HUES48 (cell line): ENCODE results near the gene METTL25B.
A peak's percentile ranks its signal among the peaks of the same experiment; 100 is the strongest.

Experiments
- H3K27ac ChIP-seq: one replicate; pipeline ENCODE4 v1.7.0; 2013; ENCODE audit warnings: low read depth, low read length, inconsistent platforms
- H3K27me3 ChIP-seq: 2 replicates; pipeline ENCODE4 v1.6.1; 2013; ENCODE audit warnings: mild to moderate bottlenecking, low read length; ENCODE audit not compliant: control insufficient read depth, insufficient read depth
- H3K36me3 ChIP-seq: 2 replicates; pipeline ENCODE4 v1.6.1; 2013; ENCODE audit warnings: low read length; ENCODE audit not compliant: control insufficient read depth, insufficient read depth
- H3K4me1 ChIP-seq: 2 replicates; pipeline ENCODE4 v1.6.1; 2013; ENCODE audit warnings: mild to moderate bottlenecking, low read length; ENCODE audit not compliant: control insufficient read depth, insufficient read depth
- H3K4me3 ChIP-seq: 2 replicates; pipeline ENCODE4 v1.5.1; 2013; ENCODE audit warnings: mild to moderate bottlenecking, low read depth, low read length
- H3K9ac ChIP-seq: 2 replicates; pipeline ENCODE4 v1.6.1; 2013; ENCODE audit warnings: mild to moderate bottlenecking, low read depth, low read length, moderate library complexity
- H3K9me3 ChIP-seq: 2 replicates; pipeline ENCODE4 v1.6.1; 2013; ENCODE audit warnings: low read length; ENCODE audit not compliant: control insufficient read depth, insufficient read depth

The METTL25B gene

DNA sequence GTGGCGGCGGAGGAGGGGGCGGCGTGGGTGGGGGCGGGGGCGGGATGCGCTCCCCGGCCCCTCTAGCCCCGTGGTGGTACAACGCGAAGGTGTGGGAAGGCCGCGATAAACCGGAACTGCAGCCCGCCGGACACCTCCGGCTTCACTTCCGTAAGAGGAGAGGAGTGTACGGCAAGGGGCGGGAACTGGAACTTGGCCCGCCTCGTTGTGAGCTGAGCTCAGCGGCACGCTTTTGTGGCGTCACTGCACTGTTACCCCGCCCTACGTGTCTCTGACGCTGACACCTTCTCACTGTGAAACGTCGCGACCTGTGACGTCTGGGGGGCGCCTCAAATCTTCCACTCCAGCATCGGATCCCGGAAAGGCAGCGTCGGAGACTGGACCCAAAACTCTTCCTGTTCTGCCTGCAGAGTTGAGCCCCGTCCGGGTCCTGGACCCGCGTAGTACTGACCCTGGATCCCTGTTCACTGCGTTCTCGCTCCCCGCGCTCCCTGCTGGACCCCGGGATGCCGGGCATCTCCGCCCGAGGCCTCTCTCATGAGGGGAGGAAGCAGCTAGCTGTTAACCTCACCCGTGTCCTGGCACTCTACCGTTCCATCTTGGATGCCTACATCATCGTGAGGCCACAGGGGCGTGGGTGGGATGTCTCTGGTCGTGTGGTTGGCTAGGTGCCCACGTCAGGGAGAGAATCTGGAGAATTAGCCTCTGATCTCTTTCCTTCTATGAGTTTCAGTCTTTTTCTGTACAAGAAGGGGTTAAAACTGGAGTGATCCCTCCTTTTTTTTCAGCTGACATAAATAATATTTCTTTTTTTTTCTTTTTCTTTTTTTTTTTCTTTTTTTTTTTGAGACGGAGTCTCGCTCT lies 562 bp downstream of the METTL25B start, which contains the start of gene ISG20L2:
Gene ISG20L2 (minus strand): TSS at position 168 of the 864 bp plus-strand sequence. CDS start 1,114 bp downstream, outside the sequence.
- Histone ChIP-seq H3K4me3 (peak within 1 kb of the TSS; percentile 92), H3K9ac (peak within 1 kb of the TSS; percentile 80), H3K36me3 (peaks cover 31% of the 10 kb centered on the region), H3K27me3 (no peaks in the 10 kb centered on the region), H3K9me3 (no peaks in the 10 kb centered on the region), H3K4me1 (peaks cover 24% of the 10 kb centered on the region), H3K27ac (peak within 1 kb of the TSS; percentile 79)

DNA sequence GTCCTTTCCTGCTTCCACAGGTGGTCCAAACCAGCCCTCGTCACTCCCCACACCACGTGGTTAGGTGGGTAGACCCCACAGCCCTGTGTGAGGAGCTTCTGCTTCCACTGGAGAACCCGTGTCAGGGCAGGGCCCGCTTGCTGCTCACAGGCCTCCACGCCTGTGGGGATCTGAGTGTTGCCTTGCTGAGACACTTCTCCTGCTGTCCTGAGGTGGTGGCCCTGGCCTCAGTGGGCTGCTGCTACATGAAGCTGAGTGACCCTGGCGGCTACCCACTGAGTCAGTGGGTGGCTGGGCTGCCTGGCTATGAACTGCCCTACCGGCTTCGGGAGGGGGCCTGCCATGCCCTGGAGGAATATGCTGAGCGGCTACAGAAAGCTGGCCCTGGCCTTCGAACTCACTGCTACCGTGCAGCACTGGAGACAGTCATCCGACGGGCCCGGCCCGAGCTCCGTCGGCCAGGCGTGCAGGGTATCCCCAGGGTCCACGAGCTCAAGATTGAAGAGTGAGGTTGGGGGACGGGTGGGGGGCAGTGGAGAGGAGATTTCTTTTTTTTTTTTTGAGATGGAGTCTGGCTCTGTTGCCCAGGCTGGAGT lies 5.8 kb downstream of the METTL25B start:
- no peaks in the 10 kb centered on the region for H3K4me1 ChIP-seq
- H3K9me3 ChIP-seq: no peaks in the 10 kb centered on the region
- no peak overlapping the region for H3K4me3 ChIP-seq
- no peak overlapping the region for H3K9ac ChIP-seq
- no peak overlapping the region for H3K27ac ChIP-seq
- no peaks in the 10 kb centered on the region for H3K27me3 ChIP-seq
- peaks cover 34% of the 10 kb centered on the region for H3K36me3 ChIP-seq

GRCh38 chr1:156738407-156738806 lies 10.1 kb downstream of the METTL25B start:
- Histone ChIP-seq H3K27me3 (no peaks in the 10 kb centered on the region), H3K4me3 (no peak overlapping the region), H3K4me1 (peaks cover 9% of the 10 kb centered on the region; the same call in 1 of the 2 replicates), H3K27ac (no peak overlapping the region), H3K9ac (no peak overlapping the region), H3K36me3 (peaks cover 39% of the 10 kb centered on the region), H3K9me3 (no peaks in the 10 kb centered on the region)

- Histone ChIP-seq H3K9me3 (no peaks in the 10 kb centered on the region), H3K4me1 (peaks cover 9% of the 10 kb centered on the region; the same call in 1 of the 2 replicates), H3K36me3 (peaks cover 39% of the 10 kb centered on the region), H3K9ac (no peak overlapping the region), H3K4me3 (no peak overlapping the region), H3K27me3 (no peaks in the 10 kb centered on the region), H3K27ac (no peak overlapping the region)
Measured at GRCh38 chr1:156738916-156739315, 10.6 kb downstream of the METTL25B start.

DNA sequence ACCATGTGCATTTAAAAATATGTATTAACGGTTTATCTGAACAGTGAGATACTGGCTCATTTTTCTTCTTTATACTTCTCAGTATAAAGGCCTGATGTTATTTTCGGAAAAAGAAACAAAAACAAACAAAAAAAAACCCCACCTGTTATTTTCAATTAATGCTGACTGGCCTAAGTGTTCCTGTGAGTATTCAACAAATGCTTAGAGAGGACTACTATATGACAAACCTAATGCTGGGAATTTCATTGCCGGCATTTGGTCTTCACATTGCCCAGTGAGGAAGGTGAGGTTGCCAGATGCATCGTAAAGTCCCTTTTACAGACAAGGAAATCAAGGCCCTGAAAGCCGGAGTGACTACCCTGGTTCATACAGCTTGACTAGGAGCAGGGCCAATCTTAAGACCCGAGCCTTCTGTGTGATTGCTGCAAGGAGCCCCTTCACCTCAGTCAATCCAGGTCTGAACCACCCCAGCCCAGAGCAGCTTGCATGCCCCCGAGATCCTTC lies 12.0 kb downstream of the METTL25B start:
- Histone ChIP-seq H3K9ac (peak overlapping the region; percentile 82), H3K36me3 (peaks cover 45% of the 10 kb centered on the region), H3K27ac (peak overlapping the region; percentile 87)

DNA sequence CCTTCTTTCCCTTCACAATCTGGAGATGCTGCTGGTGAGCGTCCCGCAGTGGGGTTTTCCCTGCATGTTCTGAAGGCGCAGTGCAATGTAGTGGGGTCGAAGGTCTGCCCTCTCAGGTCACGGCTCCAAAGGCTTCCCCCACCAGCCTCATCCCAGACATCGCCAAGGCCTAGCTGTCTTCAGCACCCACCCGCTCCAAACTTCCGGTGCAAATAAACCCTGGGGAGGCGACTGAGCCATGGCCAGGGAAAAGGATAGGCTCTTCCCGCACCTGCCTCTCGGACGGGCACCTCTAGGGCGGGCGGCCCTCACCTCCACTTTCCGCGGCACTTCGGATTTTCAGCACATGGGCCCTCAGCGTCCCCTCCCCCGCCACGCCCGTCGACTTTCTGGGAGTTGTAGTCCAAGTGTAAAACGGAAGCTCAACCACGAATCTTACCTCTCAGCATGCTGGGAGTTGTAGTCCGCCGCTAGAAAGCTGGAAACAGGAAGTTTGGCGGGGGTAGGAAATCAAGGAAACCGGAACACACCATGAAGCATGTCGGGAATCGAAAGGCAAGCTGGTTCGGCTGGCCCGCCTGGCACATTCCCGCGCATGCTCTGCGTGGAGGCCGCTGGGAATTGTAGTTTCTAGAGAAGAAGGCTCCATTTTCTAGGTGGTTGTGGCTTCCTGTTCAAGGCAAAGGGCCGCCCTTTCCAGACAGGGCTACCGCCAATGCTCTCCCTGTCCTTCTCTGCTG lies 12.6 kb downstream of the METTL25B start, which contains the start of gene MRPL24:
Gene MRPL24 (minus strand): TSS at position 348 of the 740 bp plus-strand sequence. CDS start 2,384 bp downstream, outside the sequence.
- Histone ChIP-seq H3K4me3 (peak within 1 kb of the TSS; percentile 73), H3K4me1 (peaks cover 15% of the 10 kb centered on the region), H3K9me3 (no peaks in the 10 kb centered on the region), H3K9ac (peak within 1 kb of the TSS; percentile 82), H3K27ac (peak within 1 kb of the TSS; percentile 88), H3K27me3 (no peaks in the 10 kb centered on the region), H3K36me3 (peaks cover 50% of the 10 kb centered on the region)

More for the DNA sequence above, 12.0 kb downstream of the METTL25B start:
- Histone ChIP-seq H3K4me1 (peaks cover 9% of the 10 kb centered on the region), H3K4me3 (peak overlapping the region; percentile 73), H3K9me3 (no peaks in the 10 kb centered on the region), H3K27me3 (no peaks in the 10 kb centered on the region)

DNA sequence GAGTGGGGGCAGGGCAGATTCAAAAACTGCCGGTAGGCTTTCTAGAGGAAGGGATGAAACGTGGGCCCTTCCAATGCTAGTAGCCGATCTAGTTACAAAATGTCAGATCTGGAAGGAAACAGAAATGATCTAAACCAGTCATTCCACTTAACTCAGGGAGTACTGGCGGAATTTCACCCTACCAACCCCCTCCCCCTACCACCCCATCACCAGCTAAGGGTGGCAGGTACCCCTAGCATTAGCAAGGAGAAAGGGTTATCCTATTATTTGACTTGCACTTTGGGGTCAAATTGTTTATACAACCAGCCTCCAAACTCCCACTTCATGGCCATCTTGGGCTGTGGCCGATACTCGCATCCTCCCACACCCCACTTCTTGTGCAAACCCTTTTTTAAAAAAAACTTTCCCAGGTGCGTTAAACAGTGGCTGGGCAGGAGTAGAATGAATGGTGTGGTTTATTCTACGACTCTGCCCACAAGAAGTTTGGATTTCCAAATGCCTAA lies 13.3 kb downstream of the METTL25B start:
- Histone ChIP-seq H3K4me3 (peak overlapping the region; percentile 32; the same call in 1 of the 2 replicates), H3K27ac (peak overlapping the region; percentile 88), H3K27me3 (no peaks in the 10 kb centered on the region), H3K4me1 (peaks cover 20% of the 10 kb centered on the region), H3K9ac (peak overlapping the region; percentile 19; the same call in 1 of the 2 replicates), H3K36me3 (peaks cover 47% of the 10 kb centered on the region), H3K9me3 (no peaks in the 10 kb centered on the region)

- H3K9ac ChIP-seq: no peak overlapping the region
- H3K27me3 ChIP-seq: no peaks in the 10 kb centered on the region
- H3K4me3 ChIP-seq: no peak overlapping the region
- peaks cover 42% of the 10 kb centered on the region for H3K36me3 ChIP-seq
- peak overlapping the region; percentile 88 for H3K27ac ChIP-seq
- H3K9me3 ChIP-seq: no peaks in the 10 kb centered on the region
- peaks cover 23% of the 10 kb centered on the region for H3K4me1 ChIP-seq
Measured at GRCh38 chr1:156742017-156742416, 13.7 kb downstream of the METTL25B start.

DNA sequence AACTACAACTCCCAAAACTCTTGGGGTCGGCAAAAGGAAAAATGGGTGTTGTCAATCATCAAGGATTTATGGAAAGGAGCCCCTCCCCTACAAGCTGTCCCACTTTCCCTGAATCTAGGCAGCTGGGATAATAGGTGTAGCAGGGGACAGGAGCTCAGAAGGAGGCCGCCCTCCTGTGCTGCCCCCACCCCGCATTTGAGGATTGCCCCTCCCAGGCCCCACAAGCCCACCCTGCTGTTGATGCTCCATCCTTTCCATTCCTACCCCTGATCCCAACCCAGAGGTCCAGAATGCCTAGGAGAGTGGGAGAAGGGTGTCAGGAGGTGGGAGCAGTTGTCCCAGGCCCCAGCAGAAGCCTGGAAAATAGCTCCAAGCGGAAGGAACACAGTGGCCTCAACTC lies 14.5 kb downstream of the METTL25B start:
- H3K4me1 ChIP-seq: peaks cover 28% of the 10 kb centered on the region
- no peak overlapping the region for H3K9ac ChIP-seq
- no peaks in the 10 kb centered on the region for H3K27me3 ChIP-seq
- H3K27ac ChIP-seq: no peak overlapping the region
- peaks cover 37% of the 10 kb centered on the region for H3K36me3 ChIP-seq
- H3K4me3 ChIP-seq: no peak overlapping the region
- no peaks in the 10 kb centered on the region for H3K9me3 ChIP-seq
